ENCODE results near the gene PTPRT.

PTPRT gene

DNA sequence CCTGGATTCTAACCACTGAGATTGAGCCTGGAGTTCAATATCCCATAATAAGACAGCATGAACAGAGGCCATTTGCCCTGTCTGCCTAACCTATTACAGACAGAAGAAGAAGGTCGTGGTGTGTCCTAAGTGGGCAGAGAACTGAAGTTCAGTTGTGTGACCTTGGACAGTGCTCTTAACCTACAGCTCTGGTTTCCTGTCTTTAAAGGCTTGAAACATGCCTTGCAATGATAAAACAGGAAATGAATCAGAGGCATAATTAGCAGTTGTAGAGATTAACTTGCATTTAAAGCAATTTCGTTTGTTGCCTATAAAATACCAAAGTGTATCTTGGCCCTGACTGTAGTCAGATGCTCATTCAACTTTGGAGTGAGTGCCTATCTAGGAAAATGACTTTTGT lies 1064.3 kb downstream of the PTPRT start:
- in situ Hi-C loops (cut with MboI; ENCODE audit: low pct_unique_long_range_greater_than_20kb, low sequenced_read_pairs, unreplicated experiment): no loop called here
- TF ChIP-seq, protein P1, sequence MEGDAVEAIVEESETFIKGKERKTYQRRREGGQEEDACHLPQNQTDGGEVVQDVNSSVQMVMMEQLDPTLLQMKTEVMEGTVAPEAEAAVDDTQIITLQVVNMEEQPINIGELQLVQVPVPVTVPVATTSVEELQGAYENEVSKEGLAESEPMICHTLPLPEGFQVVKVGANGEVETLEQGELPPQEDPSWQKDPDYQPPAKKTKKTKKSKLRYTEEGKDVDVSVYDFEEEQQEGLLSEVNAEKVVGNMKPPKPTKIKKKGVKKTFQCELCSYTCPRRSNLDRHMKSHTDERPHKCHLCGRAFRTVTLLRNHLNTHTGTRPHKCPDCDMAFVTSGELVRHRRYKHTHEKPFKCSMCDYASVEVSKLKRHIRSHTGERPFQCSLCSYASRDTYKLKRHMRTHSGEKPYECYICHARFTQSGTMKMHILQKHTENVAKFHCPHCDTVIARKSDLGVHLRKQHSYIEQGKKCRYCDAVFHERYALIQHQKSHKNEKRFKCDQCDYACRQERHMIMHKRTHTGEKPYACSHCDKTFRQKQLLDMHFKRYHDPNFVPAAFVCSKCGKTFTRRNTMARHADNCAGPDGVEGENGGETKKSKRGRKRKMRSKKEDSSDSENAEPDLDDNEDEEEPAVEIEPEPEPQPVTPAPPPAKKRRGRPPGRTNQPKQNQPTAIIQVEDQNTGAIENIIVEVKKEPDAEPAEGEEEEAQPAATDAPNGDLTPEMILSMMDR (IDR thresholded peaks at IDR 0.05; ENCODE audit: extremely low read depth, insufficient read depth, missing control alignments): no peak
- DNase-seq (ENCODE audit: low spot score): no peak

DNA sequence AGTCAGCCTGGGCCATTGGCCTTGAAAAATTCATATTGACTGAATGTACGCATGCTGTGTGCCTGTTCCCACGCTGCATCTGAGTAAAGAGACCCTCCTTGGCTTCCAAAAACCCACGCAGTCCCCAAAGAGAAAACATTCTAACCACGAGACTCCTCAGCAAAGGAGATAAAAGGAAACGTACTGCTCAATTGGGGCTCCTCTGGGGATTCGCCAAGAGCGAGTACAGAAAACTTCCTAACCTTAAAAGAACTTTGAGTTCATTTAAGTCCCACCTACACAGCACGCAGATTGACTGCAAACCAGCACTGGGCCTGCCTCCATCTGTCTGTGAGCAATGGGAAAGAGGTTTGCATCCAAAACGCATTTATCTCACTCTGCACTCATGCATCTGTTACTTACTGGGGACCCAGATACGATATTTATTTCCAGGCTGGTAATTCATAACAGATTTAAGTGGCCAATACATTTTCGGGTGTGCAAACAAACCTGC lies 1065.7 kb downstream of the PTPRT start:
- in situ Hi-C loops (cut with MboI; ENCODE audit: low pct_unique_long_range_greater_than_20kb, low sequenced_read_pairs, unreplicated experiment): no loop called here
- no peak for DNase-seq (ENCODE audit: low spot score)
- TF ChIP-seq, protein P1 (IDR thresholded peaks at IDR 0.05; ENCODE audit: extremely low read depth, insufficient read depth, missing control alignments): no peak

DNA sequence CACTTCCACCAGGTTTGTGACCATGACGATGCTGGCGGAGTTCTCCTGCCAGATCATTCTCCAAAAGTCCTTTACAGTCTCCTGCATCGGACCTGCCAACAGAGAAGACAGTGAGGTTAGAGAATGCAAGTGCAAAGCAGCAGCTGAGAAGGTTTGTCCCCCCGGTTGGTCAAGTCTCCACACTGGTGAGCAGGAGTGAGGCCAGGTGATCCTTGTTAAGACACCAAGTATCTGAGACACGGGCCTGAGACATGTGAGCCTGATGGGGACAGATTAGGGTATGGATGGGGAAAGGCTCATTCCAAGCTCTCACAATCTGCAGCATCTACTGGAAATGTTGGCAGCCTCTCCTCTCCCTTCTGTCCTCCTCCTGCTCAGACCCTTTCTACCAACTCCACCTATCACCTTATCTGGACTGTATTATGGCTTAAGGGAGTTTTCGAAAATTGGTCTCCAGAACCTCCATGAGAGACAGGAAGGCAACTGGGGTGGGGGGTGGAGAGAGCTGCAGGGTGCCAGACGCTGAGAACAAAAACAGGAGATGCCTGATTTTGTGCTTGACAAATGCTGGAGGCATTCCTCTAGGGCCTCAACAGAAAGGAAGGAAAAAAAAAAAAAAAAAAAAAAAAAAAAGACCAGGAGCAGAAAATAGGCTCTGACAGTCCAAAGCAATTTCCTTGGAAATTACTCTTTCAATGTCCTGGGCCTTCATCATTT lies 1071.1 kb downstream of the PTPRT start:
- in situ Hi-C loops (cut with MboI; ENCODE audit: low pct_unique_long_range_greater_than_20kb, low sequenced_read_pairs, unreplicated experiment): no loop called here
- DNase-seq (ENCODE audit: low spot score): no peak
- TF ChIP-seq, protein P1 (IDR thresholded peaks at IDR 0.05; ENCODE audit: extremely low read depth, insufficient read depth, missing control alignments): no peak

DNA sequence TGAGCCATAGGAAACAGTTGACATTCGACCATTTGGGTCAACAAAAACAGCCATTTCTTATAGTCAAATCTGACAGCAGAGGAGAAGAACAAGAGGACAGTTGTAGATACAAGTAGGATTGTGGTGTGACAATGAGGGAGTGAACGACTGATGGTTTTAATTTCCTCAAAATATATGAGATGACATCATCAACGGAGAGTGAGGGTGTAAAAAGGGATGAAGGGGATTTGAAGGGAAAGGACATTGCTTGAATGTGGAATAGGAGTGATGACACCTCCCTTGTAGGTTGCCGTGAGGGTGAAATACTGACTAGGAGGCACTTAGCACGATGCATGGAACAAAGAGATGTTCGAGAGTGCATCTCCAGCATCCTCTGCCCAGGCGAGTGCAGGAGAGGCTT lies 1071.7 kb downstream of the PTPRT start:
- DNase-seq (ENCODE audit: low spot score): no peak
- in situ Hi-C loops (cut with MboI; ENCODE audit: low pct_unique_long_range_greater_than_20kb, low sequenced_read_pairs, unreplicated experiment): no loop called here

GRCh38 chr20:42113236-42113635 lies 1076.5 kb downstream of the PTPRT start:
- in situ Hi-C loops (cut with MboI; ENCODE audit: low pct_unique_long_range_greater_than_20kb, low sequenced_read_pairs, unreplicated experiment): no loop called here
- TF ChIP-seq, protein P1 (IDR thresholded peaks at IDR 0.05; ENCODE audit: extremely low read depth, insufficient read depth, missing control alignments): no peak
- no peak for DNase-seq (ENCODE audit: low spot score)

More for the DNA sequence above, 1071.7 kb downstream of the PTPRT start:
- TF ChIP-seq, protein P1 (IDR thresholded peaks at IDR 0.05; ENCODE audit: extremely low read depth, insufficient read depth, missing control alignments): no peak

GRCh38 chr20:42112161-42112560 lies 1077.5 kb downstream of the PTPRT start:
- no peak for DNase-seq (ENCODE audit: low spot score)
- TF ChIP-seq, protein P1 (IDR thresholded peaks at IDR 0.05; ENCODE audit: extremely low read depth, insufficient read depth, missing control alignments): no peak
- in situ Hi-C loops (cut with MboI; ENCODE audit: low pct_unique_long_range_greater_than_20kb, low sequenced_read_pairs, unreplicated experiment): no loop called here

Data from GM13977 (cell line).